ENCODE results near the gene DOCK1. TPM values are rescaled to one million over a fixed set of nuclear protein-coding genes. Genes with fewer than 3 reads are reported as not detected.

DOCK1 gene
- total RNA-seq, 1 donor from 2014 or later, result 16.8 TPM

DNA sequence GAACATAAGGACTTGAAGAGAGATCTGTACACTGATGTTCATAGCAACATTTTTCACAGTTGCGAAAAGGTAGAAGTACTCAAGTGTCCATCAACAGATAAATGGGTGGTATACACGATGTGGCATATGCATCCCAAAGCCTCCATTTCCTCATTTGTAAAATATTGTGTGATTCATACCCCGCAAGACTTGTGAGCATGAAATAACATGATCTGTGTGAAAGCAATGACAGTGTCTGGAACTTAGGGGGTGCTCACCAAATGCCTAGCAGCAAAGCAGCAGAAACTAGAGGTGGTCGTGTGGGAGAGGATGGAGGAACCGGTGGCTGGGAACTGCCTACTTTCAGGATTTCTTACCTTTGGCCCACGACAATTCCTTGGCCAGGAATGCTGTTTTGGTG, 426.5 kb downstream of the DOCK1 start:
- no peak overlapping the region for H3K4me3 ChIP-seq
- intact Hi-C loops (cut with micrococcal nuclease), result no loop called here

DNA sequence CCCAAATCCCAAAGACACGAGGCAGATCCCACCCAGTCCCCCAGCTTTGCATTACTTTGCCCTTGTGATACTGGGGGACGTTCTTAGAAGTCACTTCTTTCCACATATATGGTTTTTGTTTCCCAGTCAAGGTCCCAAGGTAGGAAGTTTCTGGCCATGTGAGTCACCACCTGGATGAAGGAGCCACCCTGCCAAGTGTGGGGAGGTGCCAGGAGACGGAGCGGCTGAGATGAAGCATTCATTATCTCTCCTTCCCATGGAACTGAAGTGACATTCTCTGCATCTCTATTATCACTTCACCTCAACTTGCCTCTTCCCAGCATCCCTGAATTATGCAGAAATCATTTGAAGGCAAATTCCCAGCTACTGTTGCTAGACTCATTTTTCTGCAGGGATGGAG, 427.4 kb downstream of the DOCK1 start:
- no peak for DNase-seq
- no peaks in the 10 kb centered on the region for H3K36me3 ChIP-seq
- H3K4me1 ChIP-seq, result peaks cover 5% of the 10 kb centered on the region
- intact Hi-C loops (cut with micrococcal nuclease), result no loop called here
- H3K27me3 ChIP-seq (ENCODE audit: low read depth), result no peaks in the 10 kb centered on the region
- TF ChIP-seq, protein P1, sequence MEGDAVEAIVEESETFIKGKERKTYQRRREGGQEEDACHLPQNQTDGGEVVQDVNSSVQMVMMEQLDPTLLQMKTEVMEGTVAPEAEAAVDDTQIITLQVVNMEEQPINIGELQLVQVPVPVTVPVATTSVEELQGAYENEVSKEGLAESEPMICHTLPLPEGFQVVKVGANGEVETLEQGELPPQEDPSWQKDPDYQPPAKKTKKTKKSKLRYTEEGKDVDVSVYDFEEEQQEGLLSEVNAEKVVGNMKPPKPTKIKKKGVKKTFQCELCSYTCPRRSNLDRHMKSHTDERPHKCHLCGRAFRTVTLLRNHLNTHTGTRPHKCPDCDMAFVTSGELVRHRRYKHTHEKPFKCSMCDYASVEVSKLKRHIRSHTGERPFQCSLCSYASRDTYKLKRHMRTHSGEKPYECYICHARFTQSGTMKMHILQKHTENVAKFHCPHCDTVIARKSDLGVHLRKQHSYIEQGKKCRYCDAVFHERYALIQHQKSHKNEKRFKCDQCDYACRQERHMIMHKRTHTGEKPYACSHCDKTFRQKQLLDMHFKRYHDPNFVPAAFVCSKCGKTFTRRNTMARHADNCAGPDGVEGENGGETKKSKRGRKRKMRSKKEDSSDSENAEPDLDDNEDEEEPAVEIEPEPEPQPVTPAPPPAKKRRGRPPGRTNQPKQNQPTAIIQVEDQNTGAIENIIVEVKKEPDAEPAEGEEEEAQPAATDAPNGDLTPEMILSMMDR (IDR thresholded peaks at IDR 0.05; ENCODE audit: borderline replicate concordance), result no peak
- no peak overlapping the region for H3K4me3 ChIP-seq
- no peak overlapping the region for H3K27ac ChIP-seq (replicated peaks)
- H3K9me3 ChIP-seq (replicated peaks), result no peaks in the 10 kb centered on the region

More for the DNA sequence above, 426.5 kb downstream of the DOCK1 start:
- Histone ChIP-seq H3K36me3 (no peaks in the 10 kb centered on the region), H3K4me1 (no peaks in the 10 kb centered on the region), H3K27me3 (ENCODE audit: low read depth) (no peaks in the 10 kb centered on the region), H3K9me3 (replicated peaks) (no peaks in the 10 kb centered on the region), H3K27ac (replicated peaks) (no peak overlapping the region)
- no peak for DNase-seq
- TF ChIP-seq, protein P1 (IDR thresholded peaks at IDR 0.05; ENCODE audit: borderline replicate concordance), result no peak

DNA sequence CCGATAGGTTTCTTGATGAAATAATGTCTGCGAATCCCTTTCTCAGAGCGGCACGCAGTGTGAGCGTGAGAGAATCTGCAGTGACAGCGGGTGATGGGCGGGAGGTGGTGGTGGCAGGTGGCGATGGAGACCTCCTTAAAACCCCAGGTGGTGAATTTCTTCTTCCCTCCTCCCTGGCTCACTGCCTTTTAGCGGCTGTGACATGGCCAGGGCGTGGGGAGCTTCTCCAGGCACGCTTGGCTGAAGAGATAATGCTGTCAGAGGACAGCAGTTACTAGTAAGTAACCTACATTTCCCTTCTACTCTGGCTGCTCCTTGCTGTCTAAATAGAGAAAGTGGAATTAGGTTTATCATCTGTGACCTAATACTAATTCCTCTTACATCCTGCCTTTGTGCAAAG, 432.6 kb downstream of the DOCK1 start:
- no peak for DNase-seq
- peaks cover 15% of the 10 kb centered on the region for H3K4me1 ChIP-seq
- intact Hi-C loops (cut with micrococcal nuclease), result no loop called here
- H3K4me3 ChIP-seq, result no peak overlapping the region
- no peaks in the 10 kb centered on the region for H3K9me3 ChIP-seq (replicated peaks)
- TF ChIP-seq, protein P1 (IDR thresholded peaks at IDR 0.05; ENCODE audit: borderline replicate concordance), result no peak
- peak overlapping the region; percentile 24 for H3K27ac ChIP-seq (replicated peaks)
- no peaks in the 10 kb centered on the region for H3K36me3 ChIP-seq
- H3K27me3 ChIP-seq (ENCODE audit: low read depth), result no peaks in the 10 kb centered on the region

DNA sequence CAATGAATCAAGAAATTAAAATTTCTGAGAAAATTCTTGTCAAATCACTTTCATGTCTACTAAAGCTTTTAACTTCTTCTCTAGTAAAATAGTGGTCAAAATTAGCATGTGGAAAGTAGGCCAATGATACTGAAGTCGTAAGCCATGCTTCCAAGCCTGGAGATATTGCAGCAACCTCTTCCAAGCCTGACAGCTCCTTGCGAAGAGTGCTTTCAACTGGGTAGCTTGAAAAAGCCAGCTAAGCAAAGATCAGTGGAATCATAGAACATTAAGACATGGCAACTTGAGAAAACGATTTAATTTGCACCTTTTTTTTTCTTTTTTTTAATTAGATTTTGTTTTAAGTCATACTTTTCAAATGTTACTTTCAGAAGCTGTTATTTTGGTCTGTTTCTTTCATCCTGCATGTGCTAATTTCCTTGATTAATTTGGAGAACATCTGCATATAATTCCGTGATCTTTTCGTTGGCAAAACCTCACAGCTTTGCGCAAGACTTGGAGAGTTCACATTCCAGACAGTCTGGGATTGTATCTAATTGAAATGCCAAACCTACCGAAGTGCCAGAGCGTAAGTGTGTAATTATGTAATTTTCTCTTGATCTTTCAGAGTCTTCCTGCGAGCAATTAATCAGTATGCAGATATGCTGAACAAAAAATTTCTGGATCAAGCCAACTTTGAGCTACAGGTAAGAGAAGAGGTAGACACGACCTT, 433.3 kb downstream of the DOCK1 start:
- TF ChIP-seq, protein P1 (IDR thresholded peaks at IDR 0.05; ENCODE audit: borderline replicate concordance), result no peak
- DNase-seq, result no peak
- H3K4me1 ChIP-seq, result peaks cover 15% of the 10 kb centered on the region
- no peaks in the 10 kb centered on the region for H3K9me3 ChIP-seq (replicated peaks)
- H3K4me3 ChIP-seq, result no peak overlapping the region
- intact Hi-C loops (cut with micrococcal nuclease), result no loop called here
- H3K36me3 ChIP-seq, result no peaks in the 10 kb centered on the region
- peak overlapping the region; percentile 24 for H3K27ac ChIP-seq (replicated peaks)
- H3K27me3 ChIP-seq (ENCODE audit: low read depth), result no peaks in the 10 kb centered on the region

DNA sequence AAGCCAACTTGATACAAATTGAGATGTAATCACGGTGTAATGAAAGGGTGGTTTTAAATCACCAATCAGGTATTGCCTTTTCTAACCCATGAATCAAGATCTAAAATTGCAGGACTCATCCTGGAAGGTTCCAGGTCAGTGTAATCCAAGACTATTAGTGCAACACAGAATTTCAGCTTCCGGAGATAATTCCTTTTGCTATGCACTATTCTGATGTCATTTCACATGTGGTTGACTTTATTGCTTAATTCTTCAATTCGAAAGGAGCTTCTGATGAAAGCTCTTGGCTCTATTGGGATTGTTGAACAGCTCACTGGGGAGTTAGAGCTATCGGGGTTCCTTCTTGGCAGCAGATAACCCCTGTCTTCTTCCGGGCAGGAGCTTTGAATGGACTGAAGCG, 438.6 kb downstream of the DOCK1 start:
- no peak for DNase-seq
- no peaks in the 10 kb centered on the region for H3K4me1 ChIP-seq
- H3K36me3 ChIP-seq, result peaks cover 31% of the 10 kb centered on the region
- no peak overlapping the region for H3K4me3 ChIP-seq
- TF ChIP-seq, protein P1 (IDR thresholded peaks at IDR 0.05; ENCODE audit: borderline replicate concordance), result no peak
- H3K27me3 ChIP-seq (ENCODE audit: low read depth), result no peaks in the 10 kb centered on the region
- H3K27ac ChIP-seq (replicated peaks), result no peak overlapping the region
- H3K9me3 ChIP-seq (replicated peaks), result no peaks in the 10 kb centered on the region
- intact Hi-C loops (cut with micrococcal nuclease), result no loop called here

Measured in left ventricle myocardium inferior (tissue), 1 donor.